ENCODE measurements around the gene DACT1. TPM values are rescaled to one million over a fixed set of nuclear protein-coding genes. Genes with fewer than 3 reads are reported as not detected.

DACT1 gene
- total RNA-seq, 1 donor from 2014 or later = 3.7 TPM

Other genes starting within 250 kb of the DACT1 start
- not detected in 2 replicates for gene TOMM20L, start 242.0 kb upstream of the DACT1 start, total RNA-seq
- gene TIMM9, start 210.4 kb upstream of the DACT1 start, total RNA-seq = 38.8 and 40.7 TPM in 2 replicates
- 23.4 and 26.9 TPM in 2 replicates for gene KIAA0586, start 210.2 kb upstream of the DACT1 start, total RNA-seq